Gastroesophageal sphincter (tissue), 3 donors: Measurements from ENCODE around the gene ROR1.

Source experiments
- CTCF ChIP-seq, 4 experiments: fragments of 200-600 bp in 2 of 4; fragments of 450-650 bp in 2 of 4; sonication (generic) in 1 of 4; IDR thresholded peaks; one replicate each; pipeline ENCODE4 v1.5.1; 2017 to 2019; ENCODE audit warnings: antibody characterized with exemption in 4 of 4, mild to moderate bottlenecking in 2 of 4, moderate library complexity in 2 of 4
- POLR2A ChIP-seq, 2 donors: fragments of 450-650 bp; IDR thresholded peaks; one replicate each; pipeline ENCODE4 v1.6.1; 2017; ENCODE audit warnings: antibody characterized with exemption in 2 of 2, mild to moderate bottlenecking in 2 of 2, moderate library complexity in 1 of 2
- POLR2AphosphoS5 ChIP-seq: sonication (generic); formaldehyde crosslinking; IDR thresholded peaks from one replicate; pipeline ENCODE4 v1.6.1; 2017; ENCODE audit warnings: antibody characterized with exemption

- TF ChIP-seq CTCF (IDR thresholded peaks at IDR 0.05) (no peak), POLR2AphosphoS5 (no peak), POLR2A (IDR thresholded peaks at IDR 0.05) (no peak)
Observed at GRCh38 chr1:63928186-63929105, 154.6 kb downstream of the ROR1 start.
